NCI-H146 treated with DMSO at 0.1 percent for 48 hours (cell line): ENCODE data around the gene FAM53A.
"Not testable (repeated sequence)": the region's sequence is repeated elsewhere in the genome, so short reads cannot be mapped to it uniquely, and the experiment has no call there.

ENCODE experiments used
- DNase-seq: peaks from one replicate; lab custom pipeline; 2025; ENCODE audit not compliant: unreplicated experiment; lab: John Stamatoyannopoulos, UW

FAM53A gene

GRCh38 chr4:1686440-1687036 is 2.4 kb upstream of the FAM53A start:
- DNase-seq = no peak

- no peak for DNase-seq
Observed at GRCh38 chr4:1685235-1686150, 1.4 kb upstream of the FAM53A start.

- DNase-seq = no peak
Observed at GRCh38 chr4:1684506-1685234, 557 bp upstream of the FAM53A start.

GRCh38 chr4:1683261-1683735 is 815 bp downstream of the FAM53A start:
- DNase-seq = no peak

- DNase-seq = no peak
Observed at GRCh38 chr4:1682860-1683259, 1.3 kb downstream of the FAM53A start.

- no peak for DNase-seq
Observed at GRCh38 chr4:1678244-1678643, 5.9 kb downstream of the FAM53A start.

GRCh38 chr4:1676605-1677525 is 7.2 kb downstream of the FAM53A start:
- no peak for DNase-seq

- no peak for DNase-seq
Observed at GRCh38 chr4:1675802-1676137, 8.3 kb downstream of the FAM53A start.

GRCh38 chr4:1675136-1675801 is 8.8 kb downstream of the FAM53A start:
- no peak for DNase-seq

- no peak for DNase-seq
Observed at GRCh38 chr4:1674682-1675081, 9.4 kb downstream of the FAM53A start.

- DNase-seq = no peak
Observed at GRCh38 chr4:1673671-1674070, 10.4 kb downstream of the FAM53A start.

GRCh38 chr4:1671011-1671410 is 13.1 kb downstream of the FAM53A start:
- not testable (repeated sequence) for DNase-seq

- no peak for DNase-seq
Observed at GRCh38 chr4:1670279-1670678, 13.8 kb downstream of the FAM53A start.

- DNase-seq = no peak
Observed at GRCh38 chr4:1669850-1670249, 14.3 kb downstream of the FAM53A start.

- DNase-seq = no peak
Observed at GRCh38 chr4:1669270-1669669, 14.8 kb downstream of the FAM53A start.

GRCh38 chr4:1668488-1668840 is 15.6 kb downstream of the FAM53A start:
- DNase-seq = no peak

- DNase-seq = no peak
Observed at GRCh38 chr4:1667273-1667672, 16.8 kb downstream of the FAM53A start.

GRCh38 chr4:1666391-1666790 is 17.7 kb downstream of the FAM53A start:
- no peak for DNase-seq

GRCh38 chr4:1664141-1664540 is 20.0 kb downstream of the FAM53A start:
- no peak for DNase-seq

- no peak for DNase-seq
Observed at GRCh38 chr4:1663549-1663948, 20.6 kb downstream of the FAM53A start.
